Right forelimb (tissue), 1 donor: ENCODE results near the gene SPECC1L.

ENCODE experiments used
- DNase-seq: peaks from one replicate; pipeline ENCODE4 v3.0.0-alpha.2; 2018

The SPECC1L gene

DNA sequence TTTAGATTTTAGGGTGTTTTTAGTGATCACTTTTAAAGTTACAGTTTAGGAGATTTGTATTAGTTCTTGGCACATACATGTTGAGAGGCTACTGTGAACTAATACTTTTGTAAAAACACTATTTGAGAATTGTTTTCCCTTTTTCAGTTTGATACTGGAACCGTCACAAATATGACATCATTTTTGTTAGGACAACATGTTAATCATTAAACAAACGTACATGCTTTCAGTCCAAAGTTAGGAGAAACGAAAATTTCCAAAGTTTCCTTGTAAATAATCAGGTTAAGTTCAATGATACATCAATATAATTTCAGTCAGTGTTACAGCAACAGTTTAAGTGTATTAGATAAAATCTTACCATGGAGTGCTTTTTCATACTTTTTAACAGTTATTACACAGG, 53.1 kb downstream of the SPECC1L start:
- no peak for DNase-seq

DNA sequence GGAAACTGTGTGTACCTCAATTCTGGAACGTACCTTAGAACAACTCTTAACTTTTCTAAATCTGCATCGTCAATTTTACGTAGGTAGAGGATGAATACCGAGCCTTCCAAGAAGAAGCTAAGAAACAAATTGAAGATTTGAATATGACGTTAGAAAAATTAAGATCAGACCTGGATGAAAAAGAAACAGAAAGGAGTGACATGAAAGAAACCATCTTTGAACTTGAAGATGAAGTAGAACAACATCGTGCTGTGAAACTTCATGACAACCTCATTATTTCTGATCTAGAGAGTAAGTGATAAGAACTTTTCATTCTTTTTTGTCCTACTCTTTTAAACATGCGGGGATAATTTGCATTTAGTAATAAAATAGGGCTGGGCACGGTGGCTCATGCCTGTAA, 53.5 kb downstream of the SPECC1L start:
- no peak for DNase-seq

- DNase-seq = no peak
Observed at GRCh38 chr22:24325105-24325757, 54.6 kb downstream of the SPECC1L start.

DNA sequence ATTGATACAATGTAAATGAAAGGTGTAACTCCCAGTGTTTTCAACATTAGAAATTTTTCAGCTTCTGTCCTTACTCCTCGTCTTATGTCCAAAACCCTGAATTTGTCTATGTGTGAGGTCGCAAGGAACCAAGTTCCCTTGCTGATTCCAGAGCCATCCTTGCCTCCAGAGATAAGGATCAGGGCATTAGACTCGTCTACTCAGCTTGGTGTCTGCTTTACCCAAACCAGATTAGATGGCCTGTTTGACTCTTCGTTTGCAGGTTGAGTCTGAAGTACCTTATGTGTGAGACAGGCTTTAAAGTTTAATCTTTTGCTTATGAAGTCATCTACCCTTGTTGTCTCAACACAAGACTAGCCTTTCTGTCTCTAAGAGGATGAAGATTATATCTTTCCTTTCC, 55.6 kb downstream of the SPECC1L start:
- no peak for DNase-seq

DNA sequence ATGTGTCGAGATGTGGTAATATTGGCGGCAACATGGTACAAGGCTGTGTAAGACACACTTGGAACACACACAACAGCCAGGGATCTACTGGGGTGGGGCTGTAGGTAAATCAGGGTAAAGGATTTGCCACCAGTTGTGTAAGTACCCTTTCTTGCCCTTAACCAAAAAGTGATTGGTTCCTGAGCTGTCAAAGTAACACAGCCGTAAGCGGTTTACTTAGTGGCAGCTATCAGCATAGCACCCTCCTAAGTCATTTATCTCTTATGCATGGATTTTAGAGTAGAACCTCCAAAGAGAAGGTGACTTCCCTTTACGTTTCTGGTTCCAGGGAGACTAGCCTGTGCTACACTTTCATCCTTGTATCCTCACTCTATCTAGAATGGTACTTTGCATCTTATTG, 57.2 kb downstream of the SPECC1L start:
- DNase-seq = no peak

- DNase-seq = no peak
Observed at GRCh38 chr22:24329453-24329852, 58.8 kb downstream of the SPECC1L start.

- DNase-seq = no peak
Observed at GRCh38 chr22:24330636-24331035, 60.0 kb downstream of the SPECC1L start.

GRCh38 chr22:24331468-24332440, 61.1 kb downstream of the SPECC1L start:
- no peak for DNase-seq

GRCh38 chr22:24333301-24333700, 62.7 kb downstream of the SPECC1L start:
- DNase-seq = no peak

DNA sequence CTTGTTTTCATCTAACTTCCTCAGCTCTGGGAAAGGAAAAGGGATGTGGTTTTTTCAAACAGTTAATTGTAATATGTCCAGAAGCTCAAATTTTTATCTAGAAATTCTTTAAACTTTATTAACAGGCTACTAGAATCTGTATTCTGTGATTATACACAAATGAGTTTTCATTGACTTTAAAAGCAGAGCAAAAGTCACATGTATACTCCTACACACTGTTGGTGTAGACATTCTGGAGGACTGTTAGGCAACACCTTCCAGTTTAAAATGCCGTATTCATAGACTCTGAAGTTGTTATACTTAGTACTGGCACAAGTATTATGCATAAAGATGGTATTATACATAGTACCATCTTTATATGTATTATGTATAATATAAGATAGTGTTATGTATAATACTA, 64.9 kb downstream of the SPECC1L start:
- no peak for DNase-seq

GRCh38 chr22:24337894-24338645, 67.4 kb downstream of the SPECC1L start:
- no peak for DNase-seq

GRCh38 chr22:24338726-24339451, 68.3 kb downstream of the SPECC1L start:
- no peak for DNase-seq

- DNase-seq = no peak
Observed at GRCh38 chr22:24339452-24339747, 68.8 kb downstream of the SPECC1L start.

- DNase-seq = no peak
Observed at GRCh38 chr22:24341627-24342026, 71.0 kb downstream of the SPECC1L start.

DNA sequence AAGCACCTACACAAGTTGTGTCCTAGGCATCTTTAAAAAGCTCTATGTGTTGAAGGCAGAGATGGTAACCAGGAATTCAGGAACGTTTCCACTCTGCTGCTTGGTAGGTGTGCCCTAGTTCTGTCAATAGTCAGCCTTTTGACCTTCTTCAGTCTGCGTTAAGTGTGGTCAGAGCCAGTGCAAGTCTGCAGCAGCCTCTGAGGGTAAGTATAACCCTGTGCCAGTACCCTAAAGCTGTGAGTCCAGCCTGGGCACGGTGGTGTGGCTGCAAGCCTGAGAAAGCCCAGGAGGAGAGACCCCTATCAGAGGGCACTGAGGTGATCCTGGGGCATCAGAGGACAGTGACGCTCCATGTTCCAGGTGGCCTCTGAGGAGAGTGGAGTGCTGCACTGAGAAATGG, 80.0 kb downstream of the SPECC1L start:
- DNase-seq = no peak

GRCh38 chr22:24353121-24353520, 82.5 kb downstream of the SPECC1L start:
- DNase-seq = no peak

GRCh38 chr22:24355574-24355973, 84.9 kb downstream of the SPECC1L start:
- DNase-seq = no peak

DNA sequence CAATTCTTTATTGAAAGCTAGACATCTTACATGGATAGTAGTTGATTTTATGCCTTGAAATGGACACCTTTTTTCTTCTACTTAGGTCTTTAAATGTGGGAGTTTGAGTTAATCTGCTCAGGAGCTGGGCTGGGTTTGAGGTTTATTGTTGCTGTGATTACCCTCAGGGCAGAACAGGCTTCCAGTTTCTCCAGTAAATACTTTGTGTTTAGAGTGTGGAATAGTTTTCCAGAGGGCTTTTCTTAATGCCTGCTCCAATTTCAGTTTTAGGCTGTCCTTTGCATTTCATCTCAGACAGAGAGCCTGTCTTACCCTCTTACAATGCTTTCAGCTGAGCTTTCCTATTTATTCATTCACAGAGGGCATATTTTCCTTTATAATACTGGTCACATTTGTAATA, 86.9 kb downstream of the SPECC1L start:
- no peak for DNase-seq

- no peak for DNase-seq
Observed at GRCh38 chr22:24358105-24358836, 87.6 kb downstream of the SPECC1L start.

DNA sequence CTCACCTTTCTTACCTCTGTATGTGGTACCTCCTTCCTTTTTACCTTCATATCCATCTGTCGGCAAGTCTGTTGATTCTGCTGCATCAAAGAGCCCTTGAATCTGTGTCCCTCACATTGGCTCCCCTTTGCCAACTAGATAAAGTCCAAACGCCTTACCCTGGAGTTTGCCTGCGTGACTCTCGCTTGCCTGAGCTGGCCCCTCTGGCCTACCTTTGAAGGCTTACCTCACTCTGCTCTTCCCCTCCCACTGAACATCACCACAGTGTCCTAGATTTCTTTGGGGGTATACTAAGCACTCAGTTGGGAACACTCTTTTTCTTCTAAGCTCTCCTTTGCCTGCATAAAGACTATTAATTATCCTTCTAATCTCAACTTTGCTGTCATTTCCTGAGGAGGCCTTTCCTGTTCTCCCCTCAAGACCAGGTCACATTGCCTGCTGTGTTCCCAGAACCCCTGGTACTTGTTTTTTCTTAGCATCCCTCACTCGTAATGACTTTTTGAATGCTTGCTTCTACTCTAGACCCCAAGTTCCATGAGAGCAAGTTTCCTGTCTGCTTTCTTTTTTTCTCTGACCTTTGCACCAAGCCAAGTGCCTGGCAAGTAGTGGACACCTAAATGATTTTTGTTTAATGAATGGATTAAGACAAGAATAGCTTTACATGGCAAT, 89.0 kb downstream of the SPECC1L start:
- DNase-seq = no peak

DNA sequence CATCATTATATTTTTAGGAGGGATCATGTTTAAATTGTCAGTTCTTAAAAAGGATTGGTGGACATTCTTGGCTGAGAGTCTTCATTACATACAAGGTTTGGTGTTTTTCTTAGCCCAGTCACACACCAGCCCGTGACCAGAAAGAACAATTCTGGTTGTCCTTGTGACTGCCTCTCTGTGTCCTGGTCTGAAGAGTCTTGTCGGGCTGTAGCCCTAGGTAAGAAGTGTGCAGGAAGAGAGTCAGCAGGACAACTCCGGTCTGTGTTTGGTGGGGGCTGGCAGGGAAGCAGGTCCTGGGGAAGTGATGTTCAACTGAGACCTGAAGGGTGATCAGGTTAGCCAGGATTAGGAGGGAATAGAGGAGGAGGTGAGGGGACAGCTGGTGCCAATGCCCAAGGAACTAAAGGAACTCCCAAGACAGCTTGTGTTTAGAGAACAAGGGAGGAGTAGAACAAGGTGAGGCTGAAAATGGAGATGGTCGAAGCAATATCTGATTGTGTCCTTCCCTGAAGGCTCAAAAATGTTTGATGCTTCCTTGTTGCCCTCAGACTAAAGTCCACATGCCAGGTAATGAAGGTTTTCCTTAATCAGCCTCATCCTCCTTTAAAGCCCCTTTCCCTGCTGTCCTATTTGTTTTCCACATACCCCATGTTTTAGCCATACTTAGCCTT, 91.5 kb downstream of the SPECC1L start:
- DNase-seq = no peak
